Progenitor cell of endocrine pancreas (in vitro differentiated cells): Measurements from ENCODE around the gene CFDP1. TPM values are rescaled to one million over a fixed set of nuclear protein-coding genes. Genes with fewer than 3 reads are reported as not detected.

Experiments used
- DNase-seq: peaks from one replicate; pipeline ENCODE4 v3.0.0; 2021; ENCODE audit warnings: low spot score; ENCODE audit not compliant: unreplicated experiment
- H3K27ac Mint-ChIP-seq: 2 replicates; pipeline ENCODE4 v1.8.0; 2021; ENCODE audit warnings: mild to moderate bottlenecking, moderate library complexity, mixed read lengths
- H3K27me3 Mint-ChIP-seq: 2 replicates; pipeline ENCODE4 v1.8.0; 2021; ENCODE audit warnings: mixed read lengths
- H3K36me3 Mint-ChIP-seq: 2 replicates; pipeline ENCODE4 v1.8.0; 2022; ENCODE audit warnings: mixed read lengths; ENCODE audit not compliant: insufficient read depth
- H3K4me1 Mint-ChIP-seq: 2 replicates; pipeline ENCODE4 v1.8.0; 2021; ENCODE audit warnings: low read depth, mixed read lengths
- H3K4me3 Mint-ChIP-seq: 2 replicates; pipeline ENCODE4 v1.8.0; 2021; ENCODE audit warnings: low read depth, mild to moderate bottlenecking, moderate library complexity, mixed read lengths
- H3K9me3 Mint-ChIP-seq: 2 replicates; pipeline ENCODE4 v1.8.0; 2021; ENCODE audit warnings: low read depth, mixed read lengths
- total RNA-seq: library from RNA; stranded (reverse); gene quantifications from 2 replicates; pipeline ENCODE4 v1.2.1, GENCODE V29; 2021
- TF ChIP-seq, protein P1 (sequence below): fragments of 200-600 bp; sonication (generic); IDR thresholded peaks from one replicate; pipeline ENCODE4 v1.5.0; 2021; ENCODE audit warnings: antibody characterized with exemption, mild to moderate bottlenecking; ENCODE audit not compliant: unreplicated experiment

CFDP1 gene
- total RNA-seq, 1 donor from 2014 or later: 94.6 TPM

DNA sequence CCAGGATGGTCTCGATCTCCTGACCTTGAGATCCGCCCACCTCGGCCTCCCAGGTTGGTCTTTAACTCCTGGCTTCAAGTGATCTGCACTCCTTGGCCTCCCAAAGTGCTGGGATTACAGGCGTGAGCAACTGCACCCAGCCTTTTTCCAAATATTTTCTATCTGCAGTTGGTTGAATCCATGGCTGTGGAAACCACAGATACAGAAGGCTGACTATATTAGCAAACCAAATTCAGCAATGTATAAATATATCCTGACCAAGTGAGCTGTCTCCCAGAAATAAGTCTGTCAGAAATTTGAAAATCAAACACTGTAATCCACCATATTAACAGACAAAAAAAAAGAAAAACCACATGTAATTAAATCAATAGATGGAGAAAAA, 9.6 kb downstream of the CFDP1 start:
- no peaks in the 10 kb centered on the region for H3K36me3 Mint-ChIP-seq
- no peak overlapping the region for H3K4me3 Mint-ChIP-seq
- no peak overlapping the region for H3K27ac Mint-ChIP-seq
- no peak for DNase-seq
- TF ChIP-seq, protein P1, sequence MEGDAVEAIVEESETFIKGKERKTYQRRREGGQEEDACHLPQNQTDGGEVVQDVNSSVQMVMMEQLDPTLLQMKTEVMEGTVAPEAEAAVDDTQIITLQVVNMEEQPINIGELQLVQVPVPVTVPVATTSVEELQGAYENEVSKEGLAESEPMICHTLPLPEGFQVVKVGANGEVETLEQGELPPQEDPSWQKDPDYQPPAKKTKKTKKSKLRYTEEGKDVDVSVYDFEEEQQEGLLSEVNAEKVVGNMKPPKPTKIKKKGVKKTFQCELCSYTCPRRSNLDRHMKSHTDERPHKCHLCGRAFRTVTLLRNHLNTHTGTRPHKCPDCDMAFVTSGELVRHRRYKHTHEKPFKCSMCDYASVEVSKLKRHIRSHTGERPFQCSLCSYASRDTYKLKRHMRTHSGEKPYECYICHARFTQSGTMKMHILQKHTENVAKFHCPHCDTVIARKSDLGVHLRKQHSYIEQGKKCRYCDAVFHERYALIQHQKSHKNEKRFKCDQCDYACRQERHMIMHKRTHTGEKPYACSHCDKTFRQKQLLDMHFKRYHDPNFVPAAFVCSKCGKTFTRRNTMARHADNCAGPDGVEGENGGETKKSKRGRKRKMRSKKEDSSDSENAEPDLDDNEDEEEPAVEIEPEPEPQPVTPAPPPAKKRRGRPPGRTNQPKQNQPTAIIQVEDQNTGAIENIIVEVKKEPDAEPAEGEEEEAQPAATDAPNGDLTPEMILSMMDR: no peak
- H3K4me1 Mint-ChIP-seq: peaks cover 14% of the 10 kb centered on the region
- no peaks in the 10 kb centered on the region for H3K27me3 Mint-ChIP-seq
- no peaks in the 10 kb centered on the region for H3K9me3 Mint-ChIP-seq

GRCh38 chr16:75421820-75422126, 11.5 kb downstream of the CFDP1 start:
- Mint-ChIP-seq H3K4me3 (no peak overlapping the region), H3K9me3 (no peaks in the 10 kb centered on the region), H3K36me3 (no peaks in the 10 kb centered on the region), H3K27me3 (no peaks in the 10 kb centered on the region), H3K27ac (peak overlapping the region; percentile 67), H3K4me1 (peaks cover 17% of the 10 kb centered on the region)
- TF ChIP-seq, protein P1: no peak
- no peak for DNase-seq

DNA sequence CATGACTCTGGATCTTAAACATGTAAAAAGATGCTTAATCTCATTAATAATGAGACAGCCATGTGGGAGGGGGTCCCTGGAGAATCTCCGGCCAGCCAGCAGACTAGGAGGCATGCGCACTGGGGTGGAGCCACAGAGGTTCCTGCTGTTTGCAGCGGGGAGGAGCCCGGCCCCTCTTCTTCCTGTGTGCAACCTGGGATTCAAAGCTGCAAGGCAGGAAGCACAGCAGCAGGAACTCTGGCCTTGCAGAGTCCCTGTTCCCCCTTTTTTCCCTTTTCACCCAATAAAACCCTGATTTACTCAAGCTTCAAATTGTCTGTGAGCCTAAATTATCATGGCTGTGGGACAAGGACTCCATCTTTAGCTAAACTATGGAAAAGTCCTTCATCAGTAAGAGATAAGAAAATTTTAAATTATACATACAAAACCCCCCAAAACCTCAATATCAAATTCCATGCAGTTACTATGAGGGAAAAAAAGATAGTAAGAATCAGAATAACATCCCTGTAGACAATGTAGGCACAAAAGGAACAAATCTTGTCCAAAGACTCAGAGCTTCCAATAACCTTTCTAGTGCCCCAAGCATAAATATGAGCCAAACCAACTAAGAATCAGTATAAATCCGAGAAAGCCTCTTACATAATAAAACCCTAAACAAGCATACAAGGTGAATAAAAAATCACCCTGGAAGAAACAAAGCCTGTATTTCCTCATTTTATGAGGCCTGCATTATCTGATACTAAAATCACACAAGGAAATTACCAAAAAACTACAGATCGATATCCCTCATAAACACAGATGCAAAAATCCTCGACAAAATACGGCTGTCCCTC, 12.1 kb downstream of the CFDP1 start:
- TF ChIP-seq, protein P1: no peak
- peak; percentile 27 for DNase-seq
- H3K9me3 Mint-ChIP-seq: no peaks in the 10 kb centered on the region
- H3K36me3 Mint-ChIP-seq: no peaks in the 10 kb centered on the region
- no peak overlapping the region for H3K4me3 Mint-ChIP-seq
- H3K4me1 Mint-ChIP-seq: peaks cover 17% of the 10 kb centered on the region
- peak overlapping the region; percentile 67 for H3K27ac Mint-ChIP-seq
- H3K27me3 Mint-ChIP-seq: no peaks in the 10 kb centered on the region

DNA sequence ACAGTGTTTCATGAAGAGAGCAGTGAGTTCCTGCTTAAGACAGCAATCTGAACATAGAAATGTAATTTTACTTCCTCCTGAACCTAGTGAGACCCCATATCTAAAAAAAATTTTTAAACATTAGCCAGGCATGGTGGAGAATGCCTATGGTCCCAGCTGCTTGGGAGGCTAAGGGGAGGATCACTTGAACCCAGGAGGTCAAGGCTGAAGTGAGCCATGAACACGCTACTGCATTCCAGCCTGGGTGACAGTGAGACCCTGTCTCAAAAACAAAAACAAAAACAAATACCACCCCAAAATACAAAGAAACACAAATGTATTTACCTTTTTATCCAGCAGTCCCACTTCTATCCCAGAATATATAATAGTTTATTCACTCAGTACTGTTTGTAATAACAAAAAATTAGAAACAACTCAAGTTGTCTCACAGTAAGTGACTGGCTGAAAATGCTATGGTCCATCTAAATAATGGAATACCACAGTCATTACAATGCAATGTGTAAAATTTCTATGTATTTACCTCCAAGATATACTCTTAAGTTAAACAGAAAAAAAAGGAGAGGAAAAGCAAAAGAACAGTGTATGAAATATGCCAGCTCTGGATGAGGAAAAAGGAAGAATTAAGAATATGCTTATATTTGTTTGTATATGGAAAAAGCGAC, 16.3 kb downstream of the CFDP1 start:
- Mint-ChIP-seq H3K4me3 (no peak overlapping the region), H3K4me1 (peaks cover 12% of the 10 kb centered on the region), H3K27ac (no peak overlapping the region), H3K9me3 (no peaks in the 10 kb centered on the region), H3K36me3 (peaks cover 2% of the 10 kb centered on the region), H3K27me3 (no peaks in the 10 kb centered on the region)
- TF ChIP-seq, protein P1: no peak
- DNase-seq: no peak

- H3K27me3 Mint-ChIP-seq: no peaks in the 10 kb centered on the region
- H3K36me3 Mint-ChIP-seq: peaks cover 4% of the 10 kb centered on the region
- TF ChIP-seq, protein P1: no peak
- H3K27ac Mint-ChIP-seq: no peak overlapping the region
- DNase-seq: no peak
- H3K4me3 Mint-ChIP-seq: no peak overlapping the region
- H3K9me3 Mint-ChIP-seq: no peaks in the 10 kb centered on the region
- peaks cover 4% of the 10 kb centered on the region for H3K4me1 Mint-ChIP-seq
These were observed 18.0 kb downstream of the CFDP1 start for GRCh38 chr16:75415169-75415905.
